Measurements from ENCODE around the gene OLFML2A. TPM values are rescaled to one million over a fixed set of nuclear protein-coding genes. Genes with fewer than 3 reads are reported as not detected.

The OLFML2A gene
- total RNA-seq, 5 donors from 2014 or later (not counting 1 experiment from before 2014, with no cell fraction given), result 0.07 to 0.18 (median 0.13) TPM; not detected in 2

Other genes starting within 250 kb of the OLFML2A start
- gene NR6A1, start 5.8 kb upstream of the OLFML2A start, total RNA-seq, result under 1 TPM in 4 of 5 donors, not detected in 1; 0.19 to 0.50 (median 0.40) TPM
- not detected for gene WDR38, start 76.3 kb downstream of the OLFML2A start, total RNA-seq
- gene RPL35, start 84.8 kb downstream of the OLFML2A start, total RNA-seq, result 1,000 to 10,000 TPM; 1,564 to 1,845 (median 1,785) TPM
- gene ARPC5L, start 85.0 kb downstream of the OLFML2A start, total RNA-seq, result 10 to 100 TPM; 29.1 to 55.3 (median 35.9) TPM
- gene GOLGA1, start 163.9 kb downstream of the OLFML2A start, total RNA-seq, result 10 to 100 TPM; 23.4 to 28.9 (median 27.1) TPM

Measured in T-cell (primary cell).